Neuron (in vitro differentiated cells): ENCODE results near the gene ARHGEF7.

ENCODE experiments used
- H2AFZ ChIP-seq: one replicate; pipeline ENCODE4 v1.6.1; 2013; ENCODE audit warnings: low read depth, mild to moderate bottlenecking, inconsistent platforms, low read length, moderate library complexity
- H3K27me3 ChIP-seq: one replicate; pipeline ENCODE4 v1.6.1; 2013; ENCODE audit warnings: low read length; ENCODE audit not compliant: insufficient read depth
- H3K36me3 ChIP-seq: one replicate; pipeline ENCODE4 v1.6.1; 2013; ENCODE audit warnings: low read length; ENCODE audit not compliant: insufficient read depth
- H3K4me1 ChIP-seq: one replicate; pipeline ENCODE4 v1.6.1; 2013; ENCODE audit warnings: low read length; ENCODE audit not compliant: insufficient read depth
- H3K4me3 ChIP-seq: 2 replicates; pipeline ENCODE4 v1.5.1; 2013; ENCODE audit warnings: mild to moderate bottlenecking, low read length, moderate library complexity
- H3K9me3 ChIP-seq: one replicate; pipeline ENCODE4 v1.6.1; 2013; ENCODE audit warnings: low read length

The ARHGEF7 gene

GRCh38 chr13:111319998-111320911 is 205.1 kb downstream of the ARHGEF7 start, which contains the start of gene TEX29:
Gene TEX29 (plus strand): TSS chr13:111320642. CDS start chr13:111320891, 249 bp downstream.
- Histone ChIP-seq H3K27me3 (no peaks in the 10 kb centered on the region), H3K4me1 (no peaks in the 10 kb centered on the region), H3K9me3 (peaks cover 3% of the 10 kb centered on the region), H2AFZ (no peak within 1 kb of the TSS), H3K36me3 (peaks cover 3% of the 10 kb centered on the region), H3K4me3 (no peak within 1 kb of the TSS)

- no peaks in the 10 kb centered on the region for H3K27me3 ChIP-seq
- no peak overlapping the region for H2AFZ ChIP-seq
- H3K9me3 ChIP-seq = peaks cover under 1% of the 10 kb centered on the region
- H3K4me3 ChIP-seq = no peak overlapping the region
- no peaks in the 10 kb centered on the region for H3K4me1 ChIP-seq
- no peaks in the 10 kb centered on the region for H3K36me3 ChIP-seq
Measured at GRCh38 chr13:111322001-111322915, 207.1 kb downstream of the ARHGEF7 start.

GRCh38 chr13:111322916-111323331 is 207.8 kb downstream of the ARHGEF7 start:
- H2AFZ ChIP-seq = no peak overlapping the region
- no peaks in the 10 kb centered on the region for H3K36me3 ChIP-seq
- no peaks in the 10 kb centered on the region for H3K9me3 ChIP-seq
- no peak overlapping the region for H3K4me3 ChIP-seq
- no peaks in the 10 kb centered on the region for H3K27me3 ChIP-seq
- no peaks in the 10 kb centered on the region for H3K4me1 ChIP-seq

- Histone ChIP-seq H3K4me3 (no peak overlapping the region), H3K4me1 (no peaks in the 10 kb centered on the region), H2AFZ (no peak overlapping the region), H3K27me3 (no peaks in the 10 kb centered on the region), H3K9me3 (no peaks in the 10 kb centered on the region), H3K36me3 (no peaks in the 10 kb centered on the region)
Measured at GRCh38 chr13:111323549-111323948, 208.4 kb downstream of the ARHGEF7 start.

- no peaks in the 10 kb centered on the region for H3K4me1 ChIP-seq
- no peak overlapping the region for H2AFZ ChIP-seq
- H3K27me3 ChIP-seq = no peaks in the 10 kb centered on the region
- H3K4me3 ChIP-seq = no peak overlapping the region
- no peaks in the 10 kb centered on the region for H3K9me3 ChIP-seq
- H3K36me3 ChIP-seq = no peaks in the 10 kb centered on the region
Measured at GRCh38 chr13:111323950-111324651, 209.0 kb downstream of the ARHGEF7 start.

- Histone ChIP-seq H3K27me3 (no peaks in the 10 kb centered on the region), H3K36me3 (no peaks in the 10 kb centered on the region), H3K4me1 (no peaks in the 10 kb centered on the region), H3K9me3 (no peaks in the 10 kb centered on the region), H2AFZ (no peak overlapping the region), H3K4me3 (no peak overlapping the region)
Measured at GRCh38 chr13:111324736-111325135, 209.6 kb downstream of the ARHGEF7 start.

GRCh38 chr13:111325146-111325890 is 210.2 kb downstream of the ARHGEF7 start:
- H3K4me3 ChIP-seq = no peak overlapping the region
- H3K9me3 ChIP-seq = no peaks in the 10 kb centered on the region
- no peaks in the 10 kb centered on the region for H3K4me1 ChIP-seq
- no peak overlapping the region for H2AFZ ChIP-seq
- H3K36me3 ChIP-seq = no peaks in the 10 kb centered on the region
- no peaks in the 10 kb centered on the region for H3K27me3 ChIP-seq

- Histone ChIP-seq H3K4me3 (no peak overlapping the region), H2AFZ (no peak overlapping the region), H3K27me3 (no peaks in the 10 kb centered on the region), H3K9me3 (peaks cover 2% of the 10 kb centered on the region), H3K4me1 (no peaks in the 10 kb centered on the region), H3K36me3 (no peaks in the 10 kb centered on the region)
Measured at GRCh38 chr13:111325941-111326620, 211.0 kb downstream of the ARHGEF7 start.

GRCh38 chr13:111326621-111326965 is 211.5 kb downstream of the ARHGEF7 start:
- H3K36me3 ChIP-seq = no peaks in the 10 kb centered on the region
- H2AFZ ChIP-seq = no peak overlapping the region
- H3K9me3 ChIP-seq = peaks cover 2% of the 10 kb centered on the region

GRCh38 chr13:111326981-111327642 is 212.0 kb downstream of the ARHGEF7 start:
- Histone ChIP-seq H3K9me3 (peaks cover 2% of the 10 kb centered on the region), H3K4me1 (no peaks in the 10 kb centered on the region), H2AFZ (no peak overlapping the region), H3K27me3 (no peaks in the 10 kb centered on the region), H3K36me3 (no peaks in the 10 kb centered on the region), H3K4me3 (no peak overlapping the region)

More at GRCh38 chr13:111326621-111326965, 211.5 kb downstream of the ARHGEF7 start:
- Histone ChIP-seq H3K4me1 (no peaks in the 10 kb centered on the region), H3K4me3 (no peak overlapping the region), H3K27me3 (no peaks in the 10 kb centered on the region)

- Histone ChIP-seq H2AFZ (no peak overlapping the region), H3K9me3 (peaks cover 2% of the 10 kb centered on the region), H3K4me3 (no peak overlapping the region), H3K36me3 (no peaks in the 10 kb centered on the region), H3K27me3 (no peaks in the 10 kb centered on the region), H3K4me1 (no peaks in the 10 kb centered on the region)
Measured at GRCh38 chr13:111327730-111328573, 212.8 kb downstream of the ARHGEF7 start.
